Esophagus mucosa (tissue), 1 donor: ENCODE data around the gene TBCC. TPM values are rescaled to one million over a fixed set of nuclear protein-coding genes. Genes with fewer than 3 reads are reported as not detected.
"Not testable (repeated sequence)": the region's sequence is repeated elsewhere in the genome, so short reads cannot be mapped to it uniquely, and the experiment has no call there.

Experiments
- ATAC-seq: fragments of 200-7000 bp; cut with Tn5 transposase; one replicate; pipeline ENCODE4 v1.9.1; 2020
- total RNA-seq: library from RNA; stranded (reverse); gene quantifications from one replicate; pipeline ENCODE4 v1.2.4, GENCODE V29; 2023
- donor health status: DM: yes; HTN: yes; CAD: no.

TBCC gene
- total RNA-seq, 1 donor from 2014 or later, result 15.0 TPM

- no peak for ATAC-seq
Observed at GRCh38 chr6:42729731-42730130, 16.2 kb downstream of the TBCC start.

GRCh38 chr6:42727627-42728026 is 18.3 kb downstream of the TBCC start:
- ATAC-seq, result peak; percentile 6

GRCh38 chr6:42727087-42727611 is 18.8 kb downstream of the TBCC start:
- ATAC-seq, result peak; percentile 41

- ATAC-seq, result peak; percentile 92
Observed at GRCh38 chr6:42726485-42727086, 19.3 kb downstream of the TBCC start.

GRCh38 chr6:42726026-42726425 is 19.9 kb downstream of the TBCC start:
- ATAC-seq, result no peak

GRCh38 chr6:42724825-42725224 is 21.1 kb downstream of the TBCC start:
- no peak for ATAC-seq

- no peak for ATAC-seq
Observed at GRCh38 chr6:42722497-42722896, 23.4 kb downstream of the TBCC start, which contains the start of gene PRPH2. Gene PRPH2 (minus strand): TSS chr6:42722597. CDS start chr6:42722334, 263 bp downstream.

- no peak for ATAC-seq
Observed at GRCh38 chr6:42720739-42721138, 25.2 kb downstream of the TBCC start.

GRCh38 chr6:42715871-42716270 is 30.0 kb downstream of the TBCC start:
- no peak for ATAC-seq

GRCh38 chr6:42714098-42714761 is 31.7 kb downstream of the TBCC start:
- peak; percentile 47 for ATAC-seq

- ATAC-seq, result no peak
Observed at GRCh38 chr6:42711930-42712329, 34.0 kb downstream of the TBCC start.

- ATAC-seq, result no peak
Observed at GRCh38 chr6:42710316-42710715, 35.6 kb downstream of the TBCC start.

- ATAC-seq, result no peak
Observed at GRCh38 chr6:42709871-42710270, 36.0 kb downstream of the TBCC start.

- ATAC-seq, result no peak
Observed at GRCh38 chr6:42708096-42708495, 37.8 kb downstream of the TBCC start.

- no peak for ATAC-seq
Observed at GRCh38 chr6:42707595-42707994, 38.3 kb downstream of the TBCC start.

- peak; percentile 73 for ATAC-seq
Observed at GRCh38 chr6:42704937-42705374, 40.9 kb downstream of the TBCC start.

- peak; percentile 18 for ATAC-seq
Observed at GRCh38 chr6:42704251-42704936, 41.5 kb downstream of the TBCC start.

- ATAC-seq, result not testable (repeated sequence)
Observed at GRCh38 chr6:42702786-42703185, 43.1 kb downstream of the TBCC start.

- ATAC-seq, result no peak
Observed at GRCh38 chr6:42702200-42702599, 43.7 kb downstream of the TBCC start.

- ATAC-seq, result no peak
Observed at GRCh38 chr6:42698217-42698616, 47.7 kb downstream of the TBCC start.

- ATAC-seq, result no peak
Observed at GRCh38 chr6:42697268-42697655, 48.6 kb downstream of the TBCC start.

- no peak for ATAC-seq
Observed at GRCh38 chr6:42696526-42697267, 49.2 kb downstream of the TBCC start.

- no peak for ATAC-seq
Observed at GRCh38 chr6:42694586-42694985, 51.3 kb downstream of the TBCC start.
